Muscle of leg (tissue), 16 donors: ENCODE measurements around the gene ACOT2. TPM values are rescaled to one million over a fixed set of nuclear protein-coding genes. Genes with fewer than 3 reads are reported as not detected.
"Not testable (repeated sequence)": the region's sequence is repeated elsewhere in the genome, so short reads cannot be mapped to it uniquely, and the experiment has no call there.

ENCODE experiments used
- DNase-seq: peaks from one replicate; pipeline ENCODE4 v3.0.0; 2013
- H3K27ac ChIP-seq: one replicate; pipeline ENCODE4 v1.5.1; 2013; ENCODE audit warnings: mild to moderate bottlenecking, low read length, control low read depth
- H3K27me3 ChIP-seq: one replicate; pipeline ENCODE4 v1.6.1; 2013; ENCODE audit warnings: low read length; ENCODE audit not compliant: control insufficient read depth, insufficient read depth
- H3K36me3 ChIP-seq: one replicate; pipeline ENCODE4 v1.6.1; 2013; ENCODE audit warnings: low read length; ENCODE audit not compliant: control insufficient read depth, insufficient read depth
- H3K4me1 ChIP-seq: one replicate; pipeline ENCODE4 v1.6.1; 2013; ENCODE audit warnings: low read length; ENCODE audit not compliant: control insufficient read depth, insufficient read depth
- H3K4me3 ChIP-seq: one replicate; pipeline ENCODE4 v1.5.1; 2013; ENCODE audit warnings: low read length, control low read depth
- H3K9me3 ChIP-seq: replicated peaks from 2 replicates; pipeline ENCODE4 v1.6.1; 2013; ENCODE audit warnings: low read depth, low read length; ENCODE audit not compliant: control insufficient read depth
- WGBS: methylation state at CpG from one replicate; pipeline ENCODE4 v1.1.5; 2013; ENCODE audit warnings: missing lambda C conversion rate; ENCODE audit not compliant: insufficient coverage; 5-methylcytosine and 5-hydroxymethylcytosine counted together
- long read RNA-seq, 11 donors: transcript quantifications; one replicate each; lab custom pipeline, GENCODE V29; 2026
- polyA plus RNA-seq, 8 donors: library from polyadenylated mRNA; unstranded; fragments of 120-200 nt; gene quantifications; one replicate each; pipeline versions ENCODE4 v1.2.1 to v1.2.3, GENCODE V29; 2013; ENCODE audit warnings: inconsistent platforms in 1 of 8, low replicate concordance in 1 of 8; ENCODE audit not compliant: insufficient read length in 8 of 8, insufficient read depth in 1 of 8
- total RNA-seq: library from RNA; stranded (reverse); fragments of 120-200 nt; gene quantifications from one replicate; pipeline ENCODE4 v1.2.4, GENCODE V29; 2013

ACOT2 gene
- total RNA-seq: 35.3 TPM
- polyA plus RNA-seq: 10 to 100 TPM; 25.0 to 39.5 (median 31.1) TPM
- long read RNA-seq, donor 1, transcript ACOT2-201 (3 exons, 1,774 nt): major isoform, 9 of 9 reads
- long read RNA-seq, donor 1, partial matches to known transcripts: 0 of 9 reads
- long read RNA-seq, donor 1, other reads (novel, unspliced or antisense): 0 of 9 reads
- long read RNA-seq, donor 2, partial matches to known transcripts: 0 of 2 reads
- long read RNA-seq, donor 2, other reads (novel, unspliced or antisense): 0 of 2 reads
- long read RNA-seq, donor 3, partial matches to known transcripts: 5 of 9 reads
- long read RNA-seq, donor 3, other reads (novel, unspliced or antisense): 0 of 9 reads
- long read RNA-seq, donor 4, transcript ACOT2-201 (3 exons, 1,774 nt): major isoform, 6 of 6 reads
- long read RNA-seq, donor 4, partial matches to known transcripts: 0 of 6 reads
- long read RNA-seq, donor 4, other reads (novel, unspliced or antisense): 0 of 6 reads
- long read RNA-seq, donor 5, transcript ACOT2-201 (3 exons, 1,774 nt): major isoform, 42 of 49 reads
- long read RNA-seq, donor 5, partial matches to known transcripts: 6 of 49 reads
- long read RNA-seq, donor 5, other reads (novel, unspliced or antisense): 0 of 49 reads
- long read RNA-seq, donor 6, transcript ACOT2-201 (3 exons, 1,774 nt): major isoform, 23 of 29 reads
- long read RNA-seq, donor 6, partial matches to known transcripts: 6 of 29 reads
- long read RNA-seq, donor 6, other reads (novel, unspliced or antisense): 0 of 29 reads
- long read RNA-seq, donor 7, transcript ACOT2-201 (3 exons, 1,774 nt): major isoform, 15 of 23 reads
- long read RNA-seq, donor 7, partial matches to known transcripts: 8 of 23 reads
- long read RNA-seq, donor 7, other reads (novel, unspliced or antisense): 0 of 23 reads
- long read RNA-seq, donor 8, transcript ACOT2-201 (3 exons, 1,774 nt): major isoform, 7 of 7 reads
- long read RNA-seq, donor 8, partial matches to known transcripts: 0 of 7 reads
- long read RNA-seq, donor 8, other reads (novel, unspliced or antisense): 0 of 7 reads
- long read RNA-seq, donor 9, transcript ACOT2-201 (3 exons, 1,774 nt): major isoform, 6 of 14 reads
- long read RNA-seq, donor 9, partial matches to known transcripts: 8 of 14 reads
- long read RNA-seq, donor 9, other reads (novel, unspliced or antisense): 0 of 14 reads
- long read RNA-seq, donor 10, transcript ACOT2-201 (3 exons, 1,774 nt): major isoform, 13 of 21 reads
- long read RNA-seq, donor 10, partial matches to known transcripts: 8 of 21 reads
- long read RNA-seq, donor 10, other reads (novel, unspliced or antisense): 0 of 21 reads
- long read RNA-seq, donor 11, transcript ACOT2-201 (3 exons, 1,774 nt): major isoform, 12 of 12 reads
- long read RNA-seq, donor 11, partial matches to known transcripts: 0 of 12 reads
- long read RNA-seq, donor 11, other reads (novel, unspliced or antisense): 0 of 12 reads

- under 1% methylated on average over 59 of the region's 83 CpGs for WGBS
- not testable (repeated sequence) for H3K36me3 ChIP-seq, H3K9me3 ChIP-seq, H3K27me3 ChIP-seq
- Histone ChIP-seq H3K27ac (peak within 1 kb of the TSS; percentile 84), H3K4me3 (peak within 1 kb of the TSS; percentile 41), H3K4me1 (peaks cover 18% of the 10 kb centered on the region)
- peak; percentile 96 for DNase-seq
Observed at GRCh38 chr14:73569185-73569958, at the start of gene ACOT2. ACOT2 (plus strand) TSS chr14:73569213; CDS start chr14:73569241, 28 bp downstream.

GRCh38 chr14:73521229-73521628 is 47.8 kb upstream of the ACOT2 start:
- Histone ChIP-seq H3K36me3 (no peaks in the 10 kb centered on the region), H3K9me3 (no peaks in the 10 kb centered on the region), H3K27ac (no peak overlapping the region), H3K4me1 (no peaks in the 10 kb centered on the region), H3K27me3 (no peaks in the 10 kb centered on the region), H3K4me3 (no peak overlapping the region)
- WGBS: 71% methylated on average over 1 of the region's 4 CpGs
- DNase-seq: no peak

GRCh38 chr14:73524493-73524892 is 44.5 kb upstream of the ACOT2 start:
- Histone ChIP-seq H3K9me3 (no peaks in the 10 kb centered on the region), H3K27me3 (no peaks in the 10 kb centered on the region), H3K4me1 (no peaks in the 10 kb centered on the region), H3K27ac (no peak overlapping the region), H3K4me3 (no peak overlapping the region), H3K36me3 (no peaks in the 10 kb centered on the region)
- no CpG with 5 or more reads among the region's 4 CpGs for WGBS
- DNase-seq: no peak

- Histone ChIP-seq H3K4me3 (no peak overlapping the region), H3K36me3 (no peaks in the 10 kb centered on the region), H3K9me3 (no peaks in the 10 kb centered on the region), H3K4me1 (no peaks in the 10 kb centered on the region), H3K27me3 (no peaks in the 10 kb centered on the region), H3K27ac (no peak overlapping the region)
- WGBS: no CpG with 5 or more reads among the region's 6 CpGs
- DNase-seq: no peak
Observed at GRCh38 chr14:73526036-73526984, 42.7 kb upstream of the ACOT2 start.

GRCh38 chr14:73529356-73529755 is 39.7 kb upstream of the ACOT2 start:
- H3K4me1 ChIP-seq, H3K27ac ChIP-seq, DNase-seq, H3K27me3 ChIP-seq, H3K36me3 ChIP-seq, H3K9me3 ChIP-seq, H3K4me3 ChIP-seq: not testable (repeated sequence)
- WGBS: no CpG with 5 or more reads among the region's 2 CpGs

GRCh38 chr14:73531971-73532370 is 37.0 kb upstream of the ACOT2 start:
- H3K4me1 ChIP-seq, H3K9me3 ChIP-seq, H3K27me3 ChIP-seq, H3K36me3 ChIP-seq, H3K27ac ChIP-seq, H3K4me3 ChIP-seq: not testable (repeated sequence)
- no CpG with 5 or more reads among the region's 3 CpGs for WGBS
- DNase-seq: peak; percentile 23

GRCh38 chr14:73537244-73538045 is 31.6 kb upstream of the ACOT2 start:
- H3K36me3 ChIP-seq, H3K27me3 ChIP-seq, H3K9me3 ChIP-seq, H3K4me1 ChIP-seq: not testable (repeated sequence)
- peak overlapping the region; percentile 90 for H3K27ac ChIP-seq
- 0% methylated on average over 27 of the region's 84 CpGs for WGBS
- DNase-seq: peak; percentile 32
- peak overlapping the region; percentile 50 for H3K4me3 ChIP-seq

GRCh38 chr14:73539017-73539416 is 30.0 kb upstream of the ACOT2 start:
- H3K4me3 ChIP-seq, H3K36me3 ChIP-seq, H3K27me3 ChIP-seq, H3K9me3 ChIP-seq, H3K4me1 ChIP-seq, H3K27ac ChIP-seq, DNase-seq: not testable (repeated sequence)
- WGBS: 40% methylated on average over 1 of the region's 5 CpGs
